GM21723 (cell line): ENCODE measurements around the gene RANBP17.
"Not testable (repeated sequence)": the region's sequence is repeated elsewhere in the genome, so short reads cannot be mapped to it uniquely, and the experiment has no call there.

Experiments used
- ATAC-seq: cut with Tn5 transposase; IDR thresholded peaks from one replicate; pipeline ENCODE4 v1.9.1; 2021; ENCODE audit warnings: mild to moderate bottlenecking, moderate library complexity; ENCODE audit not compliant: unreplicated experiment

RANBP17 gene

DNA sequence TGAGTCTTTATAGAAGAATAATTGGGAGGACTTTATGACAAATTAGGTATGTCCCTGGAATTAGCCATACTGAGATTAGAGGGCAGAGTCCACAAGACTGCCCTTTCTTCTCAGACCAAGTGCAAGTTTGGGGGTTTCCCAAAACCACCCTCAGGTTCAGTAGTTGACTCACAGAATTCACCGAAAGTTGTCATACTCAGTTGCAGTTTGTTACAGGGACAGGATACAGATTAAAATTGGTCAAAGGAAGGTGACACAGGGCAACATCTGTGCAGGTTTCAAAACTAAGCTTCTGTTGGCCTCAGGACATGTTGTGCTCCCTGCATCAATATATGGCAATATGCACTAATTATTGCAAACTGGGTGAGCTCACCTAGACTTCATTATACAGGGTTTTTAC is 3.8 kb downstream of the RANBP17 start:
- no peak for ATAC-seq

DNA sequence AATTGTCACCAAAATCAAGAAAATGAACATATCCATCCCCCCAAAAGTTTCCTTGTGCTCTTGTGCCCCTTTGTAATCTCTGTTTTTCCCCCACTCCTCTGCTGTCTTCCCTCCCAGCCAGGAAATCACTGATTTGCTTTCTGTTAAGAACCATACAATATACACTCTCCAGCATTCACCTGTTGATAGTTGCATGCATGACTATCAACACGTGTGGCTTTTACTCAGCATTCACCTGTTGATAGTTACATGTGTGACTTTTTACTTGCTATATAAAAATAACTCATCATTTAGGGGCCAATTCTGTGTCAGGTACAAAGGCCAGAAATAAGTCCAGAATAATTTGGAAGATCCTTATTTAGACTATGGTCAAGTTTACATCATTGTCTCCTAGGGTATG is 6.0 kb downstream of the RANBP17 start:
- ATAC-seq: no peak

DNA sequence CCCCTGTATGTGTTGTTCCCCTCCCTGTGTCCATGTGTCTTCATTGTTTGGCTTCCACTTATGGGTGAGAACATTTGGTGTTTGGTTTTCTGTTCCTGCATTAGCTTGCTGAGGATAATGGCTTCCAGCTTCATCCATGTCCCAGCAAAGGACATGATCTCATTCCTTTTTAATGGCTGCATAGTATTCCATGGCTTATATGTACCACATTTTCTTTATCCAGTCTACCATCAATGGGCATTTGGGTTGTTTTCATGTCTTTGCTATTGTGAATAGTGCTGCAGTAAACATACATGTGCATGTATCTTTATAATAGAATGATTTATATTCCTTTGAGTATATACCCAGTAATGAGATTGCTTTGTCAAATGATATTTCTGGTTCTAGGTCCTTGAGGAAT is 8.6 kb downstream of the RANBP17 start:
- ATAC-seq: not testable (repeated sequence)

DNA sequence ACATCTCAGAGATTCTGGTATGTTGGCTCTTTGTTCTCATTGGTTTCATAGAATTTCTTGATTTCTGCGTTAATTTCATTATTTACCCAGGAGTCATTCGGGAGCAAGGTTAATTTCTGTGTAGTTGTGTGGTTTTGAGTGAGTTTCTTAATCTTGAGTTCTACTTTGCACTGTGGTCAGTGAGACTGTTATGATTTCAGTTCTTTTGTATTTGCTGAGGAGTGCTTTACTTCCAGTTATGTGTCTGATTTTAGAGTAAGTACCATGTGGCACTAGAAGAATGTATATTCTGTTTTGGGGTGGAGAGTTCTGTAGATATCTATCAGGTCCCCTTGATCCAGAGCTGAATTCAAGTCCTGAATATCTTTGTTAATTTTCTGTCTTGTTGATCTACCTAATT is 12.2 kb downstream of the RANBP17 start:
- ATAC-seq: no peak

DNA sequence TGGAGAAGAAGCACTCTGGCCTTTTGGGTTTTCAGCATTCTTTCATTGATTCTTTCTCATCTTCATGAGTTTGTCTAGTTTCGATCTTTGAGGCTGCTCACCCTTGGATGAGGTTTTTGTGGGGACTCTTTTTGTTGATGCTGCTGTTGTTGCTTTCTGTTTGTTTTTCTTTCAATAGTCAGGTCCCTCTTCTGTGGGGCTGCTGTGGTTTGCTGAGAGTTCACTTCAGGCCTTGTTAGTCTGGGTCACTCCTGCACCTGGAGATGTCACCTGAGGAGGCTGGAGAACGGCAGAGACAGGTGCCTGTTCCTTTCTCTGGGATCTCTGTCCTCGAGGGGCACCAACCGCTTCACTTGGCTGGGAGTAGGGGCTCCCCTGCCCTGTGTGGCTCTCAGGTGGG is 14.0 kb downstream of the RANBP17 start:
- no peak for ATAC-seq

DNA sequence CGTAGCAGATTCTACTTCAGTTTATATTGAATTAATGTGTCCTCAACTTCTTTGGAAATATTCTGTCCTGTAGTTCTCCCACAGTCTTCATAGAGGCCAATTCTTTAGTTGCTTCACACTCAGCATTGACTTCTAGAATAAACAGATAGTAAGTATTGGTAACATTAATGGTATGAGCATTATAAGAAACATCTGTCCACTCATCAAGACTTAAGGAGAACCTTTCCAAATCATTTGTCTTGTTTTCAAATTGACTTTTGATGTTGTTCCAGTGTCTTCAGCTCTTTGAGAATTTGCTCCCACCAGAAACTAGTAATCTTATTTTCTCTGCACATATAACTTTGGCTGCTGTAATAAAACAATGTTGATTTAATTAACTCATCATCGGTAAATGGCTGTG is 18.3 kb downstream of the RANBP17 start:
- ATAC-seq: no peak

DNA sequence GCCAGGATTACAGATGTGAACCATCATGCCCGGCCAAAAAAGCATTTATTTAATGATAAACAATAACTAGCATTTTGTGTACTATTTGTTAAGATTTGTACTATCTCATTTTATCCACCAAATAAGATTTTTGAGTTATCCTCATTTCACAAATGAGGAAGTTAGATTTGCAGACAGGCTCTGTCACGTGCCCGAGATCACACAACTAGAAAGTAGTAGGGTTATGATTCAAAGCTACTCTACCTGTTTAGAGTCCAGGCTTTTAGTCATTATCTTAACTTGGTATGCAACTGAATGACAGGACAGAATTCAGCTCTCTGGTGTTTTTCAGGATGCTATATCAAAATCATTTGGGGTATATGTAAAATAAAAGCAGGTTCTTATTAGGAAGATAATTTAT is 20.5 kb downstream of the RANBP17 start:
- no peak for ATAC-seq

DNA sequence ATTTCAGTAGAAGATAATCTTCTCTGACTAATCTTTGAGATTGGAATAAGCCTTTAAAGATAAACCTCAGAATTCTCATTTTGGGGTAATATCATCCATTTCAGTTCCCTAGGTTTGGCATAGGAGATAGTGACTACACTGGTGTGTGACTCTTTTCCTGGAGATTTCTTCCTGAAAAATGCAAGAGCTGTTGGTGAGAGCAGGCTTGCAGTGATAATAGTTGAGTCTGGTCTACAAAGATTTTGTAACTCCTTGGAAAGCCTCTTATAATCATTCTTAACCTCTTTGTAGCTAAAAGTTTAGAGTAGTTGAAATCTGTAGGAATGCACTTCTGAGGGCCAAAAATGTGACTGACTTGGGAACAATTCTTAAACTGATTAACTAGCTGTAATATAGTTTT is 23.4 kb downstream of the RANBP17 start:
- no peak for ATAC-seq

DNA sequence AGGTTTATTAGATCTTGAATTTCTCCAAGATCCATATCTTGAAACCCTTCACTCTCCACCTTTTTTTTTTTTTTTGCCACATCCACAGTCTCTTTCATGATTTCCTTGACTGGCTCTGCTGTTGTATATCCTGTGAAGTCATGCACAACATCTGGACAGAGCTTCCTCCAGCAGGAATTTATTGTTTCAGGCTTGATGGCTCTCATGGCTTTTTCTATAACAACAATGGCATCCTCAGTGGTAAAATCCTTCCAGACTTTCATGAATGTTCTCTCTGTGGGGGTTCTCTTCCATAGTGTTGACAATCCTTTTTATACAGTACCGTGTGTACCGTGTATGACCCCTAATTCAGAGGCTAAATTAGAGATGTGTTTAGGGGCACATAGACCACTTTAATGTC is 24.0 kb downstream of the RANBP17 start:
- no peak for ATAC-seq

DNA sequence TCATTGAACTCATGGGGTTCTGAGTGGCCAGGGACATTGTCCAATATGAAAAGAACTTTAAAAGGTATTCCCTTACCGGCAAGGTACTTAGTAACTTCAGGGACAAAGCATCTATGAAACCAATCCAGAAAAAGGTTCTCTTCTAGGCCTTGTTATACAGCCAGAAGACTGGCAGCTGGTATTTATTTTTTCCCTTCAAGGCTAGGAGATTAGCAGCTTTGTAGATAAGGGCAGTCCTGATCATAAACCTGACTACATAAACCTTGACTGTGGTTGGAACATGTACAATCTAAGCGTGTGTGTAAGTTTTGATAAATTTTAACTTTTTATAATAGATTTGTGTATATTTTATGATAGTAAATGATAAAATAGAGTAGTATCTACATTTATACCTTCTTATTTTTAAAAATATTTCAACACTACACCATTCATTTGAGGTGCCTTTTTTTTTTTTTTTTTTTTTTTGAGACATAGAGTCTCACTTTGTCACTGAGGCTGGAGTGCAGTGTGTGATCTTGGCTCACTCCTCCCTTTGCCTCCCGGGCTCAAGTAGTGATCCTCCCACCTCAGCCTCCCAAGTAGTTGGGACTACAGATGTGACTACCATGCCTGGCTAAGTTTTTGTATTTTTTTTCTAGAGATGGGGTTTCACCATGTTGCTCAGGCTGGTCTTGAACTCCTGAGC is 24.5 kb downstream of the RANBP17 start:
- ATAC-seq: no peak

DNA sequence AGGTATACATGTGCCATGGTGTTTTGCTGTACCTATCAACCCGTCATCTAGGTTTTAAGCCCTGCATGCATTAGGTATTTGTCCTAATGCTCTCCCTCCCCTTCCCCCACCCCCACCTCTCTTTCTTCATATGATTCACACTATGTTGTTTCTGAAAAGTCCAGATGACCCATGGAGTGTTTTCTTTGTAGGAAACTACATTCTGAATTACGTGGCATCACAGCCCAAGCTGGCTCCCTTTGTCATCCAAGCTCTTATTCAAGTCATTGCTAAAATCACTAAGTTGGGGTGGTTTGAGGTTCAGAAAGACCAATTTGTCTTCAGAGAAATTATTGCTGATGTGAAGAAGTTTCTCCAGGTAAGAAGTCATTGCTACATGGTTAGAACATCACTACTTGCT is 30.4 kb downstream of the RANBP17 start:
- ATAC-seq: no peak

DNA sequence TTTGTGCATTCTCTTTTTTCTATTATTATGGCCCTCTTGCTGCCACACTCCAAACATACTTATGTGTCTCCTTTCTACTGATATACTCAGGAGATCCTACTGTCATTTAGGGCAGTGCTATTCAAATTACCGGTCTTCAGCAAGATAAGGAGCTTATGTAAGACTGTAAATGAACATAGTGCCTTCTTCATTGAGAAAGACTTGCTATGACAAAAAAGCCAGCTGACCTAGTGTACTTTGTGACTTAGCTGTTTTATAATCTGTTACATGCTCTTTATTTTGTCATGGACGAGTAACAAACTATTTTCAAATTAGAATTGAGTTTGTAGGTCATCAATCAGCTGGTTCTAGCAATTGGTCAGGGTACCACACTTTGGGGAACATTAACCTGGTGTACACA is 32.8 kb downstream of the RANBP17 start:
- no peak for ATAC-seq

DNA sequence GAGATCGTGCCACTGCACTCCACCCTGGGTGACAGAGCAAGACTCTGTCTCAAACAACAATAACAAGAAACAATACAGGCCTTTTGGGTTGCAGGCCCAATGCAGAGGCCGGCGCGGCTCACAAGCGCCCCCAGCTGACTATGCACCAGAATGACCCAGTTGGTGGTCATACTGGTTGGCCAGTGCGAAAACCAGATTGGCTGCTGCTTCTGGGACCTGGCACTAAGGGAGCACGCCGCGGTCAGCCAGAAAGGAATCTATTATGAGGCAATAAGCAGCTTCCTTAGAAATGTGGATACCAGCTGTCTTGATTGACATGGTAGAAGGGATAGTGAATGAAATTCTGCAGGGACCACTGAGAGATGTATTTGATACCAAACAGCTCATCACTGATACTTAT is 35.0 kb downstream of the RANBP17 start:
- ATAC-seq: no peak

DNA sequence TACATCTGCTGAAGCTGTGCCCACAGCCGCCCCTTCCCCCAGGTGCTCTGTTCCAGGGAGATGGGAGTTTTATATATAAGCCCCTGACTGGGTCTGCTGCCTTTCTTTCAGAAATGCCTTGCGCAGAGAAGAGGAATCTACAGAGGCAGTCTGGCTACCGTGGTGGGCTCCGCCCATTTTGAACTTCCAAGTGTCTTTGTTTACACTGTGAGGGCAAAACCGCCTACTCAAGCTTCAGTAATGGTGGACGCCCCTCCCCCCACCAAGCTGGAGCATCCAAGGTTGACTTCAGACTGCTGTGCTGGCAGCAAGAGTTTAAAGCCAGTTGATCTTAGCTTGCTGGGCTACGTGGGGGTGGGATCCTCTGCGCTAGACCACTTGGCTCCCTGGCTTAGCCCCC is 41.3 kb downstream of the RANBP17 start:
- no peak for ATAC-seq

DNA sequence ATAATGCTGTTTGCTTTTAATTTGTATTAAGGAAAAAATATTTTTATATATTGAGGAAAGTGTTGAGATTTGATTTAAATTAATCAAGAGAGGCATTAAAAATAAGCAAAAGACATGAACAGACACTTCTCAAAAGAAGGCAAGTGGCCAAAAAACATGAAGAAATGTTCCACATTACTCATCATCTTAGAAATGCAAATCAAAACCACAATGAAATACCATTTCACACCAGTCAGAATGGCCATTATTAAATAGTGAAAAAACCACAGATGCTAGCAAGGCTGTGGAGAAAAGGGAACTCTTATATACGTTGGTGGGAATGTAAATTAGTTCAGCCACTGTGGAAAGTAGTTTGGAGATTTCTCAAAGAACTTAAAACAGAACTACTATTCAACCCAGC is 45.9 kb downstream of the RANBP17 start:
- no peak for ATAC-seq

DNA sequence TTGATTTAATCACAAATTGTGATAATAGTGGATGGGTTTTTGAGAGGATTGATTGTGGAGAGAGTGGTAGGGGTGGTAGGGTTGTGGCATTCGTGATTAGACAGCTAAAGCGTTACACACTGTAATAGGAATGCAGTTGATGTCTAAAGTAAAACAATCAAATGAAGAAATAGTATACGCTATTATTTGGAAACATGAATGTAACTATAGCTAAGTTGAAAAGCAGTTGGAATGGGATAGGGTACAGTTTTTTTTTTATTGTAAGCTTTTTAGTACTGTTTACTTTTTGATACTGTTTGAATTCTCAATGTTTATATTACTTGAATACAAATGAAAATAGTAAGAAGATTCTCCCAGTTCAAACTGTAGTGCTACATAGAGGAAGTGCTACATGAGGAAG is 51.8 kb downstream of the RANBP17 start:
- ATAC-seq: no peak

DNA sequence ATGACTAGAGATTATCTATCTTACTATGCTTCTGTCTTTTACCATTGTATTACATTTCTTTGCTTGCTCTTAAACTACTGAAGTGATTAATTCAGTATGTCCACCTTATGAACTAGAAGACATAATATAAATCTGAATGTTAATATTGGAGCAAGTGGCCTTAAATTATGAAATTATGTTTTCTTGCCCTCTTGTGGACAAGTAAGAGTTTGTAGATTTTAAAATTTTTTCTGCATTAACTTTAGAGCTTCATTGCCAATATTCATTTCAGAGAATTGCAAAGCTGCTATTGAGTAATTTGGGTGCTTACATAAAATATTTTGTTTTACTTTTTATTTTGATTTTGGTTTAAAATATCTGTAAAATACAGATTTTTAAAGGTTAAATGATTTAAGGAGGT is 55.3 kb downstream of the RANBP17 start:
- ATAC-seq: no peak

DNA sequence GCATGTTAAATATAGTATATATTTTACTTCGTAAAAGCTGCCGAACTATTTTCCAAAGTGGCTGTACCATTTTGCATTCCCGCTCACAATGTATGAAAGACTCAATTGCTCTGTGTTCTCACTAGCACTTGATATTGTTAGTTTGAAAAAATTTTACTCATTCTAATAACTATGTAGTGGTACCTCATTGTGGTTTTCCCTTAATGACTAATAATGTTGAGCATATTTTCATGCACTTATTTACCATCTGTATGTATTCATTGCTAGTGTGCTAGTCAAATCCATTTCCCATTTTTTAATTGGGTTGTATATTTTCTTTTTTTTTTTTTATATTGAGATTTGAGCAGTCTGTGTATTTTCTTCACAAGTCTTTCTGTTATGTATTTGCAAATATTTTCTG is 58.4 kb downstream of the RANBP17 start:
- no peak for ATAC-seq

DNA sequence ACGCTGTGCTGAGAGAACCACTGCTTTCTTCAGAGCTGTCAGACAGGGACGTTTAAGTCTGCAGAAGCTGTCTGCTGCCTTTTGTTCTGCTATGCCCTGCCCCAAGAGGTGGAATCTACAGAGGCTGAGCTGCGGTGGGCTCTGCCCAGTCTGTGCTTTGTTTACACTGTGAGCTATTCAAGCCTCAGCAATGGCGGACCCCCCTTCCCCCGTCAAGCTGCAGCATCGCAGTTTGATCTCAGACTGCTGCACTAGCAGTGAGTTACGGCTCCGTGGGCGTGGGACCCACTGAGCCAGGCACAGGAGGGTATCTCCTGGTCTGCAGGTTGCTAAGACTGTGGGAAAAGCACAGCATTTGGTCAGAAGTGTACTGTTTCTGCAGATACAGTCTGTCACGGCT is 60.5 kb downstream of the RANBP17 start:
- not testable (repeated sequence) for ATAC-seq

DNA sequence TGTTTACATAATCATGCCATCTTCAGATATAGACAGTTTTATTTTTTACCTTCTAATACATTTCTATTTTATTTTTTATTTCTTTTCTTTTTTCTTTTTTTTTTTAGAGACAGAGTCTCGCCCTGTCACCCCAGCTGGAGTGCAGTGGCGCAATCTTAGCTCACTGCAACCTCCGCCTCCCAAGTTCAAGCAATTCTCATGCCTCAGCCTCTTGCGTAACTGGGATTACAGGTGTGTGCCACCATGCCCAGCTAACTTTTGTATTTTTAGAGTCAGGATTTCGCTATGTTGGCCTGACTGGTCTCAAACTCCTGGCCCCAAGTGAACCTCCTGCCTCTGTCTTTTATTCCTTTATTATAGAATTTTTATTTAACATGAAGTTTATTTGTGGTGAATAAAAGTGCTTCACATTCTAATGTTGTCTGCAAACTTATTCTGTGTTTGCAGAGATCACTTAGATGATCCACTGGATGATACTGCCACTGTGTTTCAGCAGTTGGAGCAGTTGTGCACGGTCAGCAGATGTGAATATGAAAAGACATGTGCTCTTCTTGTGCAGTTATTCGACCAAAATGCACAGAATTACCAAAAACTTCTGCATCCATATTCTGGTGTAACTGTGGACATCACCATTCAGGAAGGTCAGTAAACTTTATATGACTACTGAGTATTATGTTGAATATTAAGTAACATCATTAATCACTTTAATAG is 62.2 kb downstream of the RANBP17 start:
- ATAC-seq: no peak

DNA sequence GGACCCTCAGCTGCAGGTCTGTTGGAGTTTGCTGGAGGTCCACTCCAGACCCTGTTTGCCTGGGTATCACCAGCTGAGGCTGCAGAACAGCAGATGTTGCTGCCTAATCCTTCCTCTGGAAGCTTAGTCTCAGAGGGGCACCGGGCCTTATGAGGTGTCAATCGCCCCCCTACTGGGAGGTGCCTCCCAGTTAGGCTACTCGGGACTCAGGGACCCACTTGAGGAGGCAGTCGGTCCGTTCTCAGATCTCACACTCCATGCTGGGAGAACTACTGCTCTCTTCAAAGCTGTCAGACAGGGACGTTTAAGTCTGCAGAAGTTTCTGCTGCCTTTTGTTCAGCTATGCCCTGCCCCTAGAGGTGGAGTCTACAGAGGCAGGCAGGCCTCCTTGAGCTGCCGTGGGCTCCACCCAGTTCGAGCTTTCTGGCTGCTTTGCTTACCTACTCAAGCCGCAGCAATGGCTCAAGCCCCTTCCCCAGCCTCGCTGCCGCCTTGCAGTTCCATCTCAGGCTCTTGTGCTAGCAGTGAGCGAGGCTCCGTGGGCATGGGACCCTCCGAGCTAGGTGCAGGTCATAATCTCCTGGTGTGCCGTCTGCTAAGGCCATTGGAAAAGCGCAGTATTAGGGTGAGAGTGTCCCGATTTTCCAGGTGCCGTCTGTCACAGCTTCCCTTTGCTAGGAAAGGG is 73.9 kb downstream of the RANBP17 start:
- not testable (repeated sequence) for ATAC-seq

DNA sequence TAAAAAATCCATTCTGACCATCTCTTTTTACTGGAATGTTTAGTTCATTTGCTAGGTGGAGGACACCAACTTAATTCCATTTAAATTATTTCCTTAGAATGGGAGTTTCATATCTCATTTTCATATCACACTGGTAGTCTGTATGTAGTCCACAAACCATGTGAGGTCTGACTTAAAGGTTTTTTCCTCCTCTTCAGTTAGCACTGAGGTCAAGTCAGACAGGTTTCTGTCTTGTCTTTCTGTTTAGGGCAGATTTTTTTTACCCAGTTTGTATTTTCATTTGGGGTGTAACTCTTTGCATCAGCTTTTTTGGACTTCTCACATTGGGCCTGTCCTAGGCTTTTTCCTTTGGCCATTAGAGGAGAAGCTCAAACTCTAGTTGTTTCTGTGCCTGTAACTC is 75.3 kb downstream of the RANBP17 start:
- ATAC-seq: no peak
